ENCODE data around the gene NEGR1. TPM values are rescaled to one million over a fixed set of nuclear protein-coding genes. Genes with fewer than 3 reads are reported as not detected.

NEGR1 gene
- total and polyA plus RNA-seq, 8 donors, result 1.2 to 35.4 (median 7.7) TPM

DNA sequence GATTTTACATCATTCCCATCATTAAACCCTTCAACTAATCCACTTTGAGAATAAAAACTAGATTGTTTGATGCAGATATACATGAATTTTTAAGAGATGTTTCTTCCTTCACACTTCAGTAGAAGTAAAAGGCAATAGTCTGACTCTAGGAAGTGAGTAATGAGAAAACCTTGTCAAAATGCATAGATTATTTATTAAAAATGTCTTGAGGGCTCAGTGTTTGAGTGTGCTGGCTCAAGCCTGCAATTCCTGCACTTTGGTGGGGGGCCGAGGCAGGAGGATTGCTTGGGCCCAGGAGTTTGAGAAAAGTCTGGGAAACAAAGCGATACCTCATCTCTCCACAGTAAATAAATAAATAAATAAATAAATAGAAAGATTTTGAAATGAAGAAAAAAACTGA lies 177.1 kb downstream of the NEGR1 start:
- Histone ChIP-seq H3K36me3 (no peaks in the 10 kb centered on the region), H3K4me3 (no peak overlapping the region), H3K27ac (no peak overlapping the region), H3K27me3 (no peaks in the 10 kb centered on the region), H3K4me1 (no peaks in the 10 kb centered on the region), H3K9me3 (no peaks in the 10 kb centered on the region)
- 90 to 96% (median 92%) methylated on average over 2 of the region's 2 CpGs for whole genome bisulfite sequencing, 5 donors
- intact Hi-C loops (cut with DNase I; ENCODE audit: low total_unique reads), result no loop called here
- DNase-seq, result no peak
- TF ChIP-seq POLR2A (IDR thresholded peaks at IDR 0.05) (no peak), EP300 (IDR thresholded peaks at IDR 0.05) (no peak), POLR2AphosphoS5 (IDR thresholded peaks at IDR 0.05) (no peak)
- TF ChIP-seq, protein P1, sequence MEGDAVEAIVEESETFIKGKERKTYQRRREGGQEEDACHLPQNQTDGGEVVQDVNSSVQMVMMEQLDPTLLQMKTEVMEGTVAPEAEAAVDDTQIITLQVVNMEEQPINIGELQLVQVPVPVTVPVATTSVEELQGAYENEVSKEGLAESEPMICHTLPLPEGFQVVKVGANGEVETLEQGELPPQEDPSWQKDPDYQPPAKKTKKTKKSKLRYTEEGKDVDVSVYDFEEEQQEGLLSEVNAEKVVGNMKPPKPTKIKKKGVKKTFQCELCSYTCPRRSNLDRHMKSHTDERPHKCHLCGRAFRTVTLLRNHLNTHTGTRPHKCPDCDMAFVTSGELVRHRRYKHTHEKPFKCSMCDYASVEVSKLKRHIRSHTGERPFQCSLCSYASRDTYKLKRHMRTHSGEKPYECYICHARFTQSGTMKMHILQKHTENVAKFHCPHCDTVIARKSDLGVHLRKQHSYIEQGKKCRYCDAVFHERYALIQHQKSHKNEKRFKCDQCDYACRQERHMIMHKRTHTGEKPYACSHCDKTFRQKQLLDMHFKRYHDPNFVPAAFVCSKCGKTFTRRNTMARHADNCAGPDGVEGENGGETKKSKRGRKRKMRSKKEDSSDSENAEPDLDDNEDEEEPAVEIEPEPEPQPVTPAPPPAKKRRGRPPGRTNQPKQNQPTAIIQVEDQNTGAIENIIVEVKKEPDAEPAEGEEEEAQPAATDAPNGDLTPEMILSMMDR (IDR thresholded peaks at IDR 0.05), result no peak

DNA sequence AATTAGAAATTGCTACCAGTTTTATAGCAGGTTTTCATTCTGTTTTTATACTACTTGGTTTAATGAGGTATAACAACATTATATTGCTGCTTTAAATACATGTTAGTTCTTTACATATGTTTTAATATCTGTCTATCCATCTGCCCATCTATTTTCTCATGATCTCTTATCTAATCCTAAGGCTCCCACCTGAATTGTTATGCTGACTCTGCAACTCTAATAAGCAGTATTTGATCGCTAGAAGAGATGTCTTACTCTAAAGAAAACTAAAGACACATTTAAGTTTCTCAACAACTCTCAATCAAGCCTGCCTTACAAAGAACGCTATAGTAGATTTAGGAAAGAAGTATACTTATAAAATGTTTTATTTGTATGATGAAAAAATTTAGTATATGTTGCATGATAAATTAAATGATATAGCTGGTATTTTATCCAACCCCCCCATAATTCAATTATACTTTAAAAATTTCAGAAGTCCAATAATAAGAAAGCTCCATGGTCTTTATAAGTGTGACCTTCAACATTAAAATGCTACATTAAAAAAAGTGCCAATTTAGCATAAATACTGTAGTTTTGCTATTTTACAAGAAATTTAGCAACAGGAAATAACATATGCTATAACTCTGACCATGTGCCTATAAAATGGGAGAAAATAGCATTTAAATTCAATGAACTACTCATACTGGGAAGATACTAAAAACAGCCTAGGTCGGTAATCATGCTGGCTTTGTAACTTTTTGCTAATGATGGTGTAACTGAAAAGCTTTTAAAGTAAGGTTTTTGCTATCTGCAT lies 180.3 kb downstream of the NEGR1 start:
- Histone ChIP-seq H3K36me3 (no peaks in the 10 kb centered on the region), H3K9me3 (no peaks in the 10 kb centered on the region), H3K27me3 (no peaks in the 10 kb centered on the region), H3K4me1 (no peaks in the 10 kb centered on the region), H3K4me3 (no peak overlapping the region), H3K27ac (no peak overlapping the region)
- intact Hi-C loops (cut with DNase I; ENCODE audit: low total_unique reads), result no loop called here
- 86 to 94% (median 91%) methylated on average over 3 of the region's 3 CpGs for WGBS, 5 donors
- no peak for DNase-seq
- TF ChIP-seq EP300 (IDR thresholded peaks at IDR 0.05) (no peak), POLR2A (IDR thresholded peaks at IDR 0.05) (no peak), POLR2AphosphoS5 (IDR thresholded peaks at IDR 0.05) (no peak)
- TF ChIP-seq, protein P1 (IDR thresholded peaks at IDR 0.05), result no peak

DNA sequence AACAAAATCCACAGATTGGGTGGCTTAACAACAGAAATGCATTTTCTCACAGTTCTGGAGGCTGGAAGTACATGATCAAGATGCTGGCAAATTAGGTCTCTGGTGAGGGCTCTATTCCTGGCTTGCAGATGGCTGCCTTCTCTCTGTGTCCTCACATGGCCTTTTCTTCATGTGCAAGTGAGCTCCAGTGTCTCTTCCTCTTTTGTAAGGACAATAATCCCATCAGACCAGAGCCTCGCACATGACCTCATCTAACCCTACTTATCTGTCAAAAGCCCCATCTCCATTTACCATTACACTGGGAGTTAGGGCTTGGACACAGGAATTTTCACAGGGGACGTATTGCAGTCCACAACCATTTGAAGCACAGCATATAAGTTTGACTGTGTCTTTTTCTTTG lies 181.6 kb downstream of the NEGR1 start:
- Histone ChIP-seq H3K4me1 (no peaks in the 10 kb centered on the region), H3K36me3 (no peaks in the 10 kb centered on the region), H3K27me3 (no peaks in the 10 kb centered on the region), H3K27ac (no peak overlapping the region), H3K4me3 (no peak overlapping the region), H3K9me3 (no peaks in the 10 kb centered on the region)
- TF ChIP-seq EP300 (IDR thresholded peaks at IDR 0.05), result no peak
- WGBS, 5 donors, result 77 to 88% (median 83%) methylated on average over 2 of the region's 2 CpGs
- intact Hi-C loops (cut with DNase I; ENCODE audit: low total_unique reads), result no loop called here
- DNase-seq, result no peak

DNA sequence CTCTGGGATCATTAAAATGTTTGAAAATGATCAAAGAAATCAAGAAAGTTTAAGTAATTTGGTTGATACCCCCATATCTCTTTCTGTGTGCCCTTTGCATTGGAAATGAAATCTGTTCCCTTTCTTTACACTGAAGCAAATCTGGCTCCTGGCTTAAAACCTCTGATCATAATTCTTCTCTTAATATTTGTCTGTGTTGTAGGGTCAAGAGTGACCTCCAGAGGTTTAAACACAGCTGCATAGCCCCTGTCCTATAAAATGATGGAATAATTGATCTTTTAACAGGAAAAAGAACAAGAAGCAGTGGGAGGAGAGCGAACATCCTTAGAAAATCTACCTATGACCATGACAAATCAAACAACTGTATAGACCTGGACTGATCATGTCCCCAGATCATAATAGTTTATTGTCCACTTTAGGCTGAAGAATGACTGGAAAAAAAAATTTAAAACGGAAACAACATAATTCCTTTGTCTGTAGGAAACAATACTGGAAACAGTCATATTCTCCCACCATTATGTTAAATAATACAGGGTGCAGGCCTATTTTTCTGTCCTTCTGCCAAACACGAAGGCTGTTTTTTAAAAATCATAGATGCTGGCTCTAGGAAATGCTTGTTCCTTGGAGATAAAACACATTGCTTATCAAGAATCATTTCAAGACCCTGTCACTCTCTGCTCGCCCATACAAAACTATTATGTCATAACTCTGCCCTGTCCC lies 184.3 kb downstream of the NEGR1 start:
- no peaks in the 10 kb centered on the region for H3K36me3 ChIP-seq
- no peaks in the 10 kb centered on the region for H3K9me3 ChIP-seq
- H3K4me1 ChIP-seq, result no peaks in the 10 kb centered on the region
- no peaks in the 10 kb centered on the region for H3K27me3 ChIP-seq
- 87 to 93% (median 89%) methylated on average over 4 of the region's 4 CpGs for WGBS, 5 donors
- TF ChIP-seq, protein P1 (IDR thresholded peaks at IDR 0.05), result no peak
- TF ChIP-seq EP300 (IDR thresholded peaks at IDR 0.05), result no peak
- no peak for TF ChIP-seq POLR2AphosphoS5 (IDR thresholded peaks at IDR 0.05)
- no peak for TF ChIP-seq POLR2A (IDR thresholded peaks at IDR 0.05)
- intact Hi-C loops (cut with DNase I; ENCODE audit: low total_unique reads), result no loop called here
- H3K4me3 ChIP-seq, result no peak overlapping the region
- H3K27ac ChIP-seq, result no peak overlapping the region
- no peak for DNase-seq

DNA sequence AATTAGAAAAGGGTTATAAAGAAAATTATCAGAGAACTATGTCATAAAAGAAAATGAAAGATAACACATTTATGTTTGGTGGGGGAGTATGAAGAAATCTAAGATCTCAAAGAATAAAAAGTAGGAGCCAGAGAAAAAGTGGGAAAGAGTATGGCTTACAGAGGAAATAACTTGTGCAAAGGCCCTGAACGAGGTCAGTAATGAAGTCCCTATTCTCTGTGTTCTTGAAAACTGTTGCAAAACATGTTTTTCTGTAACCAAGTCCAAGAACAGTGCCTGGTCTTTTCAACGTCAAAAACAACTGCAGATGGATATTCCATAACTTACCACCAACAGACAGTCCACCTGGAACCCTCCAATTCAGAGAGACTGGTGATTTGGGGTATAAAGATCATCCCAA lies 188.1 kb downstream of the NEGR1 start:
- Histone ChIP-seq H3K27ac (no peak overlapping the region), H3K27me3 (no peaks in the 10 kb centered on the region), H3K9me3 (no peaks in the 10 kb centered on the region), H3K36me3 (no peaks in the 10 kb centered on the region), H3K4me3 (no peak overlapping the region), H3K4me1 (no peaks in the 10 kb centered on the region)
- no peak for TF ChIP-seq POLR2AphosphoS5 (IDR thresholded peaks at IDR 0.05)
- no peak for TF ChIP-seq EP300 (IDR thresholded peaks at IDR 0.05)
- no peak for TF ChIP-seq POLR2A (IDR thresholded peaks at IDR 0.05)
- TF ChIP-seq, protein P1 (IDR thresholded peaks at IDR 0.05), result no peak
- intact Hi-C loops (cut with DNase I; ENCODE audit: low total_unique reads), result no loop called here
- no peak for DNase-seq
- WGBS, 5 donors, result 62 to 78% (median 72%) methylated on average over 2 of the region's 2 CpGs

Measured in stomach (tissue), 9 donors.